T-helper 1 cell (primary cell): Measurements from ENCODE around the gene PDYN.
"Not testable (repeated sequence)": the region's sequence is repeated elsewhere in the genome, so short reads cannot be mapped to it uniquely, and the experiment has no call there.

ENCODE experiments used
- DNase-seq, 5 donors: peaks; one replicate each; pipeline ENCODE4 v3.0.0-alpha.2; 2012 to 2020
- total RNA-seq, 4 donors: gene quantifications; one replicate each; lab custom pipeline; 2026; lab: John Stamatoyannopoulos, UW

PDYN gene
- total RNA-seq: 0 reads per million in 4 donors

GRCh38 chr20:1993986-1994385 lies at the start of gene PDYN:
Gene PDYN (minus strand): TSS chr20:1994058. CDS start chr20:1983084, 10,974 bp downstream.
- no peak for DNase-seq

- no peak for DNase-seq
Measured at GRCh38 chr20:2042400-2042799, 48.5 kb upstream of the PDYN start.

DNA sequence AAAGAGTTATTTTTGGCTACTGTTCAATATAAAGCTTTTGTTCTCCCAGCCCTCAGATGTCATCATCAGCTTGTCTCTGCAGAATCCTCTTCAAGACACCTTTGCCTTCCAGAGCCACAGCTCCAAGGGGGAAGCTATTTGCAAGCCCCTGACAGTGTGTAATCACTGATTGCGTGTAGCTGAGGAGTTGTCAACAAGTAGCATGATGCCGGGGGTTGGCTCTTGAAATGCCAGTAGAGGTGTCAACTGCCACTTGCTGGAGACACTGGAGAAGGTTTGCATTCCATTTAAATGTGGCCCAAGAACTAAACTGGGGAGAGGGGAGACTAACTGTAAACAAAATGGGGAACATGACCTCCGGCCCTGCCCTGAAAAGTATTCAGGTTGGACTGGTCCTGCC lies 44.3 kb upstream of the PDYN start:
- no peak for DNase-seq

DNA sequence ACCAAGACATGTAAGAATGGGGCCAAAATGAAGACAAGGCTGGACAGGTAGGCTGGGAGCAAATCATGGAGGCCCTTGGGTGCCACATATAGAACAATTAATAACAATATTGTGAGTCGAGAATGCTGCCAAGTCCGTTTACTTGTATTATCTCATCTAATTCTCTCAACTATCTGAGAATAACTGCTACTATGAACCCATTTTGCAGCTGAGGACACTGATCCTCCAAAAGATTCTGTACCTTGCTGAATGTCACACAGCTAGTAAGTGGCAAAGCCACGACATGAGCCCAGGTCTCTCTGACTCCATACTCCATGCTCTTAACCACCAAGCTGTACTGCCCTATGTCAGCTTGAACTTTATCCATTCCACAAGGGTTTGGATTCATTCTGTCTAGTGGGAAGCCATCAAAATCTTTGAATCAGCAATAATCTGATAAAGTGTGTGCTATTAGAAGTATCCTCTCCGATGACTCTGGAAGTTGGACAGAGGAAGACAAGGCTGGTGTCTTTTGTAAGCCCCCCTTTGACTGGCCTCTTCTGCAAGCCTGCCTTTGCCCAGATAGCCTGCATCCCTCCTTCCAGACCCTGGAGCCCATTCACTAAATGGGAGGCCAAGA lies 43.5 kb upstream of the PDYN start:
- DNase-seq: no peak

GRCh38 chr20:2036357-2036756 lies 42.5 kb upstream of the PDYN start:
- not testable (repeated sequence) for DNase-seq

DNA sequence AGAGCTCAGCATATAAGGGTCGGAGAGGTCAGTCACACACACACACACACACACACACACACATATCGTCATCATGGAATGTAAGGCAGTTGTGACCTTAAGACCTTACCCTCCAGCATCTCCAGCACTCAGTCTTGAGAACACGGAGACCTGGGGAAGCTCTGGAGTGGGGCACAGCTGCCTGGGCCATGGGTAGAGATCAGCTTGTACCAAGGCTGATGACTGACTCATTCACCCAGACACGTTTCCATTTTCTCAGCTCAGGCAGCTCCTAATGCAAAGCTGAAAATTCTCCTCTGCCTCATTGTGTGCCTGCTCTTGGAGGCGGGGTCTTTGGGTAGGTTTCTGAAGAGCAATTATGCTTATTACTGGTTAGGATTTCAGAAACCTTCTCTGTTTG lies 38.3 kb upstream of the PDYN start:
- DNase-seq: no peak

DNA sequence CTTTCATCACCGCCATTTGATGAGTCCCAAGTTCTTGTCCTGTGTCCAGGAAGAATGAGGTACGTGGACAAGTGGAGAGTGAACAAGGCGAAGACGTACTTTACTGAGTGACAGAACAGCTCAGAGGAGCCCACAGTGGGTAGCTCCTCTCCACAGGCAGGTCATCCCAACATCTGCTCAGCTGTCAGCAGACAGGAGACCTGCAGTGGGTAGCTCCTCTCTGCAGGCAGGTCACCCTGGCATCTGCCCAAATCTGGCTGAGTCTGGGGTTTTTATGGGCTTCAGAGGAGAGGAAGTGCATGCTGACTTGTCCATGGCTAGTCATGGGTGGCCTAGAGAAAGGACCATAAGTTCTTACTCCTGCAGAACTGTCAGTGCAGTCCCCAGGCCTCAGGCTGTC lies 32.7 kb upstream of the PDYN start:
- DNase-seq: no peak

DNA sequence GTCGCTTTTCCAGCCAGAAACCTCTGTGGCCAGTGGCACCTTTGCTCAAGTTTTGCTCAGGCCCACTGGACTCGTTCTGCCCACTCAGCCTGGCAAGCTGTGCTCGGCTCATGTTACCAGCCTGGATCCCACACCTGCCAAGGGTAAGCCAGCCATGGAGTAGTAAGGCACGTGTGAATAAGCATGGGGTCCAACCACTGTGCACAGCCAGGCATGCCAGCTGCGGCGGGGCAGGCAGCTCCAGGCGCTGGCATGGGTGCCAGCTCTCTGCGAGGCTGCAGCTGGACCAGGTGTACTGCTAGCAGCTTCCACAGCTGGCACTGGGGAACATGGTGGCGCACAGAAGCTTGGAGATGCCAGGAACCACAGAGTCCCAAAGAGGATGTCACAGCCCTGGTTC lies 32.1 kb upstream of the PDYN start:
- no peak for DNase-seq

DNA sequence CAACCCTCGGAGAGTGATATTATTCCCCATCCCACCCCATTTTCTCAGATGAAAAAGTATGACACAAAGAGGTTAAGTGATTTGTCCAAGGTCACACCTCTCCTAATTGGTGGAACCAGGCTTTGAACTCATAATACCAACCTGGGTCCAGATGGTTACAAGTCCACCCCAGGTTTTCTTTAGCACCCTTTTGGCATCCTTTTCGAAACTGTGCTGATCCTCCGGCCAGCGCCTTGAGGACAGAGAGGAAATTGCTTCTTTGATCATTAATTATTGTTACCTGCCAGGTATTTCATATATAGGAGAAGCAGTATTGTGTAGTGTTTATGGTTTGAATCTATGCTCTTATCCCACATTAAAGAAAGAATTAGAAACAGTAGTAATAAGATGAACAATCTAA lies 29.3 kb upstream of the PDYN start:
- DNase-seq: no peak

DNA sequence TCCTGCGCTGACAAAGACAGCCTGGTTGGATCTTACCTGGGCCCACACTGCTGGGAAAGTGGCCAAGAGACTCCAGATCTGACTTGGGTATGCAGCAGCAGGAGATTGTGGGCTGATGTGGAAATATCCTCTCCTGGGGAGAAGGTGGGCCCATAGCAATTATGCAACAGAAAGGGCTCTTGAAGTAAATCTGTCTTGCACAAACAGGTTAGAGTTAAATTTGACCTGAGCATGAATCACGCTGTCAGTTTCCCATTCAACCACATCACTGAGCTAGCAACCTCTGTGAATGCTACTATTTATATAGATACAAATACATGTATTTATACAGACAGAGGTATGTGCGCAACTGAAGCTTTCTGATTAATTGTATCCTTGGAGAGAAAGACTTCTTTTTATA lies 28.3 kb upstream of the PDYN start:
- DNase-seq: no peak

DNA sequence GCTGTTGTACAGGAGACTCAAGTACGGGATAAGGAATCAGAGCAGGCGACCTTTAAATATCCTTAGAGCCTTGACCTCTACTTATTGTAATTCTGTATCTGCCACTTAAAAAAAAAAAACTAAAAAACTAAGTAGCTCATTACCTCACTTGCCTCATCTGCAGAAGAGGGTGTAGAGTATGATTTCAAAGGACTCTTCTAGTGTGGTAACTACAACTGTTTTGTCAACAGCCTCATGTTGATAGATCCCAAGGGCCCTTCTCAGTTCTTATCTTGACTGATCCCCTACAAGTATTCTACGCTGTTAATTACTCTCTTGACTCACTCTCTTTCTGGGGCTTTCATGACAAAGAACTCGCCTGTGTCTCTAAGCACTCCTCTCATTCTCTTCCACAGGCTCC lies 16.7 kb upstream of the PDYN start:
- DNase-seq: no peak

DNA sequence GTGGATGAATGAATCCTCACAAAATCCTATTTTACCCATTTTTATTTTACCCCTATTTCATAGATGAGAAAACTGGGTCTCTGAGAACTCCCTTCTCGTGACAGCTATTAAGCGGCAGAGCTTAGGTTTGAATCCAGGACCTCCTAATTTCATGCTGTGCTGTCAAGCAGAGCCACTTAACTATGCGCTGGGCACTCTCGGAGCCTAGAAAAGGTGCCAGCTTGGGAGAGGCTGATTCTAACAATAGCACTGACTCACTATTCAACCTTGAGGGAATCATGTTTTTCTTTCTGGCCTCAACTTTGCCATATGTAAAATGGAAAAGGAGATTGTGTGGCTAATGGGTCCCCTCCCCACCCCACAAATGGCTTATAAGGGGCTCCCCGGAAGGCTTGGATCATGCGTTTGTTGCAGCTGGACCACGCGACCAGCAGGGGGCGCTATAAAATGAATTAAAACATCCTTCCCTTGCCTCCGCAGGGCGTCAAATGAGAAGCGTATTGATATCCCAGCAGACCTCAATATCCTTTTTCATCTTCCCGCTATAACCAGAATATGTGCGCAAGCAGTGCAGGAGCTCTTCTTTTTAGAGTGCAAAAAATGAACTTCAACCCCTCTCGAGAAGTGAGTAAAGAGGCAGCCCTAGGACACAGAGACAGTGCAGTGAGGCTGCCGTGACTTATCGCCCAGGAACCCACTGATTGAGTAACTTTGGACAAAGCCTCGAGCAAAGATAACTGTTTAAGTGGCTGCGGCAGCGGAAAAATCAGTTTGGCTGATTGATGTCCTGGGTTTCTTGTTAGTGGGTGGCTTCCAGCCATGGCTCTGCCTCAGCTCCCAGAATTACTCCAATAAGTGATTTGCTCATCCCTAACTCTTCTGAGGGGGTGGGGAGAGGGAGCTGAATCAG lies 12.8 kb upstream of the PDYN start:
- DNase-seq: peak in 2 of 5 donors; percentile 12 to 25

DNA sequence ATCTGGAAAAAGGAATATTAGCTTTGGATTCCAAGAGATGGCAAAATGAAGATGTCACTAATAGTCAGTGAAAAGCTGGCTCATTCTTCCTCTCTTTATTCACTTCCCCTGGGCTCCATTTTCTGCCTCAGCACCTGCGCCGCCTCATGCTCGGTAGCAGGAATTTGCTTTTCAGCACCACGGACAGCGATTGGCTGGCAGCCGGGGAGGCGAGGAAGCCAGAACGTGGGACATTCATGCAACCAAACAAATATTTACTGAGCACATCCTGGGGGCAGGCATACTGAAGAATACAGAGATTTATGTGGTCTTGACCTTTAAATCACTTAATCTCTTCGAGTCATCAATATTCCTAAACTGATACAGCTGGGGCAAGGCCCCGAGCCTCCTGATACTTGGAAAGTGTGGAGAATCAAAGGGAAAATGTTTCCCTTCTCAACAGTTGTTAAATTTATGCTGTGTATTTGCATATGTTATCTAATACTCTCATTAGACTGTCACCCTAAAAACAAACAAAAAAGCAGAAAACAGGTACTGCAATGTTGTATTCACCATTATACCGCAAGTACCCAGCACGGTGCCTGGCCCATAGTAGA lies 12.1 kb upstream of the PDYN start:
- peak; percentile 15 to 49 (median 33) for DNase-seq

DNA sequence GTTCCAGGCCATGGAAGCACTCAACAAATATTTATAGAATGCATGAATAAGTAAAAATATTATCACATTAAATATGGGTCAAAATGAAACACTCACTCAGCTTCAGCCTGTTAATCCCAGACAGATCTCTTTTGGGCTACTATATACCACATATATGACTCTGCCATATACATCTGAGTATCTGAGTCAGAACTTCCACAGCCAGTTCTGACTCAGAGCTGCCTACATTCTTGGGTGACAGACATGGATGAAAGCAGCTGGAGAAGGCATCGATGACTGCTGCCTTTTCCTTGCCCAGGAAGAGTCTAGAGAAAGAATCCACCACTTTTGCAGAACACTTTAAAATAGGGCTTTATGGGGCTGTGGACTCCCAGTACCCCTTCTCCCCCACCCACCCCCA lies 11.5 kb upstream of the PDYN start:
- DNase-seq: no peak

- DNase-seq: no peak
Measured at GRCh38 chr20:2004171-2004570, 10.3 kb upstream of the PDYN start.

DNA sequence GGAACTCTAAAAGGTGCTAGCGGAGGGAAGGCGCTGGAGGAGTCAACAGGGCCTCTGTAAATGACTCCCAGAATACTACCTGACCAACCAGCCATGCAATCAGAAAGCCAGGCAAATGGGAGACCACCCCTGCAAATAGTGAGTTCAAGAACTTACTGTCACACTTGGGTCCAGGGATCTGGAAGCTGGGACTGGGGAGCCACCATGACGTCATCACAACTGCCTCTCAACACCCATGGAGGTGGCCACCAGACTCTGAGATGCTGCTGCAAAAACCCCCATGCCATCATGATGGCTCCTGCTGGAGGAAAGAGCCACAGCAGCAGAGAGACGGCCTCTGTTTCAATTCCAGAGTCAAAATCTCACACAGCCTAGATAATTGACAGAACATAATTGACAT lies 8.5 kb upstream of the PDYN start:
- no peak for DNase-seq

DNA sequence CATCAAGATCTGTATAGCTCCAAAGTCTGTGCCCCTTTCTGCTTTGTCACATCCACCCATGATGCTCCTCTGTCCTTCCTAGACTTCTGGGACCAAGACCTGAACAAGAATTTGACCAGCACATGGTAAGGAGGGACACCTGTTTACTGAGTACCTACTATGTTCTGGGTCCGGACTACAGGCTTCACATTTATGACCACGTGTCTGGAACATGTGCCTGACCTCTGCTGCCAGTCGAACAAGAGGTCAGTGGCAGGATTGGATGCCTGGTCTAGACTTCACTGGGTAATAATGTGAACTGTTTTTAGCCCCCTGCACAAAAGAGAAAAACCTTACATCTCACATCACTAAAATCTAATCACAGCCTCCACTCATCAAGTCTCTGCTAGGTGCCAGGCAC lies 7.3 kb upstream of the PDYN start:
- DNase-seq: no peak

DNA sequence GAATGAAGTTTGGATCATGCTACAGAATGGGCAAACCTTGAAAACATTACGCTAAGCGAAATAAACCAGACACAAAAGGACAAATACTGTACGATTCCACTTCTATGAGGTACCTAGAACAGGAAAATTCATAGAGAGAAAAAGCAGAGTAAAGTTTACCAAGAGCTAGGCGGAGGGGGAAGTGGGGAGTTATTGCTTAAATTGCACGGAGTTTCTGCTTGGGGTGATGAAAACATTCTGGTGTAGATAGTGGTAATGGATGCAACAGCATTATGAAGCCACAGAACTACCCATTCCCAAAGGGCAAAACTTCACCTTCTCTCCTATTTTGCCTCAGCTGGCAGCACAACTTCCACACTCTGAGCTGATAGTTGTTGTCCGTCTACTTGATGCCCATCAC lies 6.4 kb upstream of the PDYN start:
- DNase-seq: no peak

DNA sequence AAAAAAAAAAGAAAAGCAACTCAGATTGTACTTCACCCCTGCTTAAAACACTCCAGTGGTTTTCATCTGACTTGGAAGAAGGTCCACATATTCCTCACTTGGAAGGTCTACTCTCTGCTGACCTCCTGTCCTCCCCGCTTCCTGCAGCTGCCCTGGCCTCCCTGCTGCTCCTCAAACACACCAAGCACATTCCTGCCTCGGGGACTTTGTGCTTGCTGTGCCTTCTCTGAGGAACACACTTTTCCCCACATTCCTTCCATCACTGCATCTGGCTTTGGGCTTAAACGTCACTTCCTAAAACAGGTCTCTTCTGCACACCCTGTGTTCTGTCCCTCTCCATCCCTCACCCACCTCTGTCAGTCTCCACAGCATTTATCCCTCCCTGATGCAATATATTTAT lies 4.9 kb upstream of the PDYN start:
- no peak for DNase-seq

DNA sequence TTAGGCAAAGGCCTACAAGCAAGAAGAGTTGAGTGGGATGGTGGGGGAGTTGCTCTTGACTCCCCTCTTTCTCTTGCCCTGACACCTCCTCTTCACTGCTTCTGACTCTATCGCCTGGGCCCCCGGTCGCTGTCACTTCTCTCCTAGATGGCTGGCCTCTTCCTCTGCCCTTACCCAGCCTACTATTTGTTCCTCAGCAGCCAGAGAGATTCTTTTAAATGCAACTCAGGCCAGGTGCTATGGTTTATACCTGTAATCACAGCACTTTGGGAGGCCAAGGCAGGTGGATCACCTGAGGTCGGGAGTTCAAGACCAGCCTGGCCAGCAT lies 4.3 kb upstream of the PDYN start:
- DNase-seq: no peak

DNA sequence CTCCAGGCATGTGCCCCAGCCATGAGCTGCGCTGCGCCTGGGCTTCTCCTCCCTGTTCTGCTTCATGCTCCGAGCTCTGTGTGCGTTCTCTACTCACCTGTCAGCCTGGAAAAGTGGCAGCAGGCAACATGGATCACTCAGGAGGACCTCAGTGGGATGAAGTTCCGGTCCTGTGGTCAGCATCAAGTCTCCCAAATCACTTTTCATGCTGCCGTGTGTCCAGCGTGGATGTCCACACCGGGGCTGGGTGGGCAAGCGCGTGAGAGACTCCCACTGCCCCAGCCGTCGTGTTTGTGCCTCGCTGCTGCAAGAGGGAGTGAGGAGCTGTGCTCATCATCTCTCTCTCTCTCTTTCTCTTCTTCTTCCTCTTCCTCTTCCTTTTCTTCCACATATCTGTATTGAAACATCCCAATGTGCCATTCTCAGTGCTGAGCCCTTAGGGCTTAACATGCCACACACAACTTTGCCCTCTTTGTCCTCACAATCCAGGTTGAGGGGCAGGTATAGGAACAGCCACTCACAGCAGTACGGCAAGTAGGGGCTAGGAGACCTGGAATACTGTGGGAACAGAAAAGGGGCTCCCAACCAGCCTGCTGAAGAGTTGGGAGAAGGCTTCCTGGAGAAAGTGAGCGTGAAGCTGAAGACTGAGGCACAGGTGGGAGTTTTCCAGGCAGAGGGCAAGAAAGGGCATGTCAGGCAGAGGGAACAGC lies 3.8 kb upstream of the PDYN start:
- no peak for DNase-seq

GRCh38 chr20:1995531-1996310 lies 1.9 kb upstream of the PDYN start:
- DNase-seq: no peak

GRCh38 chr20:1994627-1995026 lies 769 bp upstream of the PDYN start:
- DNase-seq: no peak
